GM21825 (cell line): ENCODE results near the gene RHAG.

Source experiments
- ATAC-seq: cut with Tn5 transposase; IDR thresholded peaks from one replicate; pipeline ENCODE4 v1.9.1; 2021; ENCODE audit warnings: mild to moderate bottlenecking, moderate library complexity; ENCODE audit not compliant: unreplicated experiment

The RHAG gene

DNA sequence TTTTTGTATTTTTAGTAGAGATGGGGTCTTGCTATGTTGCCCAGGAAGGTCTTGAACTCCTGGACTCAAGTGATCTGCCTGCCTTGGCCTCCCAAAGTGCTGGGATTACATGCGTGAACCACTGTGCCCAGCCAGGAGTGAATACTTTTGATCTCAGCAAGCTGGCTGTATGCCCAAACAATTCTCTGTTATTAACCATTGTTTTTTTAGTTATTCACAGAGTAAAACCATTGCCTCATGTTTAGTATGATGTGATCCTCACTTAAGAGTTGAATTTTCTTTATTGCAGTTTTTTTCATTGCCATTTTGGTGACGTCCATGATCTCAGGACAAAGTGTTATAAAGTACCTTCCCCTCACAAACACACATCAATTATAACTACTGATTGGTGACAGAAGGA lies 71.4 kb downstream of the RHAG start:
- ATAC-seq: no peak

GRCh38 chr6:49564552-49564951 lies 72.1 kb downstream of the RHAG start:
- no peak for ATAC-seq

- no peak for ATAC-seq
Measured at GRCh38 chr6:49563006-49563886, 73.4 kb downstream of the RHAG start.

- ATAC-seq: no peak
Measured at GRCh38 chr6:49558238-49558637, 78.4 kb downstream of the RHAG start.

DNA sequence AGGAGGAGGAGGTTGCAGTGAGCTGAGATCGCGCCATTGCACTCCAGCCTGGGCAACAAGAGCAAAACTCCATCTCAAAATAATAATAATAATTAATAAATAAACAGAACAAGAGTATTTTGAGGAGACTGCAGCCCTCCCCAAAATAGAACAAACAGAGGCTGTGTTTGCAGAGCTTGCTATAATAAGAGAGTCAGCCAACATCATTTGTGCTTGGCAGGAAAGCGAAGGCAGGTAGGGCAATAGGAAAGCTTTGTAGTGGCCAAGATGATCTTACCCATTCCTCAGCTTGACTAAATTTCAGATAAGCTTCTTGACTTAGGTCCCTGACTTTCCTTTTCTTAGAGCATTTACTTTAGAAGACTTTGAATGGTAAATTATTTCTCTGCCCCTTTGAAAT lies 79.5 kb downstream of the RHAG start:
- ATAC-seq: no peak

GRCh38 chr6:49556429-49556837 lies 80.2 kb downstream of the RHAG start:
- no peak for ATAC-seq

DNA sequence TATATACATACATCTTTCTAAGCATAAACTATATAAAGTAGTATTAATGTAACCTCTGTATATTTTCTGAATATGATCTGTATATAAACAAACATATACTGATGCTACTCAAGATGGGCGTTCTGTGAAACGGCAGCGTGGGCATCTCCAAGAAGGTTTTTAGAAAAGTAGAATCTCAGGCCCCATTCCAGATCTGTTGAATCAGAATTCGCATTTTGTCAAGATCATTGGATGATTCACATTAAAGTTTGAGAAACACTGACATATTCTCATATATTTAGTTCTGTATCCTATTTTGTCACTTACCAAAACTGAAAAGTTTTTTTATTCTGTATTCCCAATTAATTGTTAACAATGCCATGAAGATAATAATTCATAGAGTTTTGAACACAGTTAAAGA lies 80.7 kb downstream of the RHAG start:
- ATAC-seq: no peak
